BJ (cell line): Measurements from ENCODE around the gene STXBP3. TPM values are rescaled to one million over a fixed set of nuclear protein-coding genes. Genes with fewer than 3 reads are reported as not detected.

ENCODE experiments used
- CTCF ChIA-PET: fragments of 350-600 bp; formaldehyde crosslinking; extraction: SDS; loops from one replicate; lab custom pipeline; 2021; ENCODE audit warnings: antibody characterized with exemption, inconsistent platforms; lab: Yijun Ruan, JAX
- POLR2A ChIA-PET: fragments of 300-600 bp; sonication (Branson Sonifier 250); formaldehyde crosslinking; extraction: SDS; loops from one replicate; lab custom pipeline; 2021; ENCODE audit warnings: antibody characterized with exemption; lab: Charles Lee
- DNase-seq: peaks from one replicate; pipeline ENCODE4 v3.0.0-alpha.2; 2011; ENCODE audit warnings: low read depth
- H3K27me3 ChIP-seq: 2 replicates; pipeline ENCODE4 v1.6.0; 2011; ENCODE audit warnings: low read length; ENCODE audit not compliant: control insufficient read depth, insufficient read depth
- H3K36me3 ChIP-seq: 2 replicates; pipeline ENCODE4 v1.5.1; 2011; ENCODE audit warnings: low read length; ENCODE audit not compliant: control insufficient read depth, insufficient read depth
- H3K4me3 ChIP-seq: 2 replicates; pipeline ENCODE4 v1.5.1; 2011; ENCODE audit warnings: low read depth, mild to moderate bottlenecking, control low read depth, low read length
- CTCF ChIP-seq: IDR thresholded peaks from 2 replicates; pipeline ENCODE4 v1.5.1; 2011; ENCODE audit warnings: low read depth, mild to moderate bottlenecking, control low read depth, inconsistent platforms, low read length, moderate library complexity; ENCODE audit not compliant: insufficient read depth
- polyA plus RNA-seq: library from polyadenylated mRNA; depleted of rRNA; stranded (reverse); fragments of >200 nt; gene quantifications from 2 replicates; pipeline ENCODE4 v1.2.3, GENCODE V29; 2011

STXBP3 gene
- polyA plus RNA-seq, 1 experiment, result 10.8 TPM

GRCh38 chr1:108719656-108720435, 26.6 kb upstream of the STXBP3 start:
- Histone ChIP-seq H3K36me3 (no peaks in the 10 kb centered on the region), H3K4me3 (no peak overlapping the region), H3K27me3 (no peaks in the 10 kb centered on the region)
- ChIA-PET POLR2A (interaction anchor here (0.6 kb wide), 1 partner anchor 75 kb away, joined by 4 read pairs; no protein-coding TSS in a partner anchor), CTCF (interaction anchor here (0.6 to 2.6 kb wide), 3 partner anchors 15 to 452 kb away, joined by 3 to 9 read pairs (median 3); partner anchors contain the start of gene PRPF38B)
- peak; percentile 43 for DNase-seq
- TF ChIP-seq CTCF, result no peak

GRCh38 chr1:108722292-108722691, 24.2 kb upstream of the STXBP3 start:
- no peak for TF ChIP-seq CTCF
- ChIA-PET POLR2A (no interaction called here), CTCF (no interaction called here)
- no peaks in the 10 kb centered on the region for H3K36me3 ChIP-seq
- DNase-seq, result no peak
- no peak overlapping the region for H3K4me3 ChIP-seq
- H3K27me3 ChIP-seq, result peaks cover 1% of the 10 kb centered on the region; the same call in 1 of the 2 replicates

- no peak for DNase-seq
- TF ChIP-seq CTCF, result no peak
- CTCF ChIA-PET, result no interaction called here
- Histone ChIP-seq H3K27me3 (peaks cover 1% of the 10 kb centered on the region; the same call in 1 of the 2 replicates), H3K36me3 (no peaks in the 10 kb centered on the region), H3K4me3 (no peak overlapping the region)
- POLR2A ChIA-PET, result no interaction called here
These were observed 20.6 kb upstream of the STXBP3 start for GRCh38 chr1:108725906-108726305.

GRCh38 chr1:108728327-108728923, 18.0 kb upstream of the STXBP3 start:
- DNase-seq, result no peak
- TF ChIP-seq CTCF, result no peak
- CTCF ChIA-PET, result interaction anchor here (1.3 kb wide), 1 partner anchor 17 kb away, joined by 3 read pairs; no protein-coding TSS in a partner anchor
- no peaks in the 10 kb centered on the region for H3K36me3 ChIP-seq
- POLR2A ChIA-PET, result no interaction called here
- H3K4me3 ChIP-seq, result no peak overlapping the region
- H3K27me3 ChIP-seq, result peaks cover 1% of the 10 kb centered on the region; the same call in 1 of the 2 replicates

- DNase-seq, result no peak
- TF ChIP-seq CTCF, result no peak
- H3K36me3 ChIP-seq, result no peaks in the 10 kb centered on the region
- H3K27me3 ChIP-seq, result peaks cover 1% of the 10 kb centered on the region; the same call in 1 of the 2 replicates
- CTCF ChIA-PET, result interaction anchor here (0.6 kb wide), 1 partner anchor 37 kb away, joined by 3 read pairs; no protein-coding TSS in a partner anchor
- no peak overlapping the region for H3K4me3 ChIP-seq
- POLR2A ChIA-PET, result no interaction called here
These were observed 17.0 kb upstream of the STXBP3 start for GRCh38 chr1:108729481-108729880.
